ENCODE measurements around the gene MYORG. TPM values are rescaled to one million over a fixed set of nuclear protein-coding genes. Genes with fewer than 3 reads are reported as not detected.

The MYORG gene
- total and polyA plus RNA-seq, 9 of the 15 experiments (the other 6 are each of a cell fraction or from before 2014, with no cell fraction given) = 0.06 to 0.82 (median 0.18) TPM

DNA sequence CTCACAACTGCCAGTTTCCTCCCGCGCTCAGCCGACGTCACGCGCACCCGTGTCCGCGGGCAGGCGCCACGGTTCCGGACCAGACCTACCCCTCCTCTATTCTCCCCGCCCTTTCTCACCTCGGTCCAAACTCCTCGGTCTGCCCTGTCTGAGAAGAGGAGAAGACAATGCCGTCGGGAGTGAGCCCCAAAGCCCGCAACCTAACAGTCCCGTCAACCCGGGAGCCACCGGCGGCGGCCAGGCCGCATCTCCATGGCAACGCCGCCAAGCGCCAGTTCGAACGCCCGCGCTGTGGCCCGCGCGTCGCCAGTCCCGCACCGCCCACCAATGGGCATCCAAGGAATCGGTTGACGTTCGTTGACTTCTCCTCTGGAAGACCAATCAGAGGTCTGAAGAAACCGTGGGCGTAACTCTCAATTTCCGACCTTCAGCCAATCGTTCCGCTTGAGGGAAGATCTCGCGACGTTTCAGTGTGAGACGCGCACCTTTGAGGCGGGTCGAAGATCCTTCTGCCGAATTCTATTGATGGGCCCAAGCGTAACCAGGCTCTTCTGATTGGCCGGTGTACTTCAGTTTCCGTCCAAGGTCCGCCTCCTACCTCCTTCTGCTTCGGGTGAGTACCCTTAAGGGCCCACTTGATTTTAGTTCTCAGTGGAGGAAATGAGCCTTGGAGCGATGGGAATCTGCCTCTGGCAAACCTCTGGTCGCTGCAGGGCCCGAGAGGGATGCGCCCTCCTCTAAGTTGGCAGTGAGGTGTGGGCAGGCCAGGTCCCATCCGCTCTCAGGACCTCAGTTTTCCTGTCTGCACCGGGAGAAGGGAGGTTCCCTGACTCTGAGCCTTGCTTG lies 47.5 kb downstream of the MYORG start, which contains the start of the genes KIF24 and NUDT2 (continued):
- TF ChIP-seq, protein P1, sequence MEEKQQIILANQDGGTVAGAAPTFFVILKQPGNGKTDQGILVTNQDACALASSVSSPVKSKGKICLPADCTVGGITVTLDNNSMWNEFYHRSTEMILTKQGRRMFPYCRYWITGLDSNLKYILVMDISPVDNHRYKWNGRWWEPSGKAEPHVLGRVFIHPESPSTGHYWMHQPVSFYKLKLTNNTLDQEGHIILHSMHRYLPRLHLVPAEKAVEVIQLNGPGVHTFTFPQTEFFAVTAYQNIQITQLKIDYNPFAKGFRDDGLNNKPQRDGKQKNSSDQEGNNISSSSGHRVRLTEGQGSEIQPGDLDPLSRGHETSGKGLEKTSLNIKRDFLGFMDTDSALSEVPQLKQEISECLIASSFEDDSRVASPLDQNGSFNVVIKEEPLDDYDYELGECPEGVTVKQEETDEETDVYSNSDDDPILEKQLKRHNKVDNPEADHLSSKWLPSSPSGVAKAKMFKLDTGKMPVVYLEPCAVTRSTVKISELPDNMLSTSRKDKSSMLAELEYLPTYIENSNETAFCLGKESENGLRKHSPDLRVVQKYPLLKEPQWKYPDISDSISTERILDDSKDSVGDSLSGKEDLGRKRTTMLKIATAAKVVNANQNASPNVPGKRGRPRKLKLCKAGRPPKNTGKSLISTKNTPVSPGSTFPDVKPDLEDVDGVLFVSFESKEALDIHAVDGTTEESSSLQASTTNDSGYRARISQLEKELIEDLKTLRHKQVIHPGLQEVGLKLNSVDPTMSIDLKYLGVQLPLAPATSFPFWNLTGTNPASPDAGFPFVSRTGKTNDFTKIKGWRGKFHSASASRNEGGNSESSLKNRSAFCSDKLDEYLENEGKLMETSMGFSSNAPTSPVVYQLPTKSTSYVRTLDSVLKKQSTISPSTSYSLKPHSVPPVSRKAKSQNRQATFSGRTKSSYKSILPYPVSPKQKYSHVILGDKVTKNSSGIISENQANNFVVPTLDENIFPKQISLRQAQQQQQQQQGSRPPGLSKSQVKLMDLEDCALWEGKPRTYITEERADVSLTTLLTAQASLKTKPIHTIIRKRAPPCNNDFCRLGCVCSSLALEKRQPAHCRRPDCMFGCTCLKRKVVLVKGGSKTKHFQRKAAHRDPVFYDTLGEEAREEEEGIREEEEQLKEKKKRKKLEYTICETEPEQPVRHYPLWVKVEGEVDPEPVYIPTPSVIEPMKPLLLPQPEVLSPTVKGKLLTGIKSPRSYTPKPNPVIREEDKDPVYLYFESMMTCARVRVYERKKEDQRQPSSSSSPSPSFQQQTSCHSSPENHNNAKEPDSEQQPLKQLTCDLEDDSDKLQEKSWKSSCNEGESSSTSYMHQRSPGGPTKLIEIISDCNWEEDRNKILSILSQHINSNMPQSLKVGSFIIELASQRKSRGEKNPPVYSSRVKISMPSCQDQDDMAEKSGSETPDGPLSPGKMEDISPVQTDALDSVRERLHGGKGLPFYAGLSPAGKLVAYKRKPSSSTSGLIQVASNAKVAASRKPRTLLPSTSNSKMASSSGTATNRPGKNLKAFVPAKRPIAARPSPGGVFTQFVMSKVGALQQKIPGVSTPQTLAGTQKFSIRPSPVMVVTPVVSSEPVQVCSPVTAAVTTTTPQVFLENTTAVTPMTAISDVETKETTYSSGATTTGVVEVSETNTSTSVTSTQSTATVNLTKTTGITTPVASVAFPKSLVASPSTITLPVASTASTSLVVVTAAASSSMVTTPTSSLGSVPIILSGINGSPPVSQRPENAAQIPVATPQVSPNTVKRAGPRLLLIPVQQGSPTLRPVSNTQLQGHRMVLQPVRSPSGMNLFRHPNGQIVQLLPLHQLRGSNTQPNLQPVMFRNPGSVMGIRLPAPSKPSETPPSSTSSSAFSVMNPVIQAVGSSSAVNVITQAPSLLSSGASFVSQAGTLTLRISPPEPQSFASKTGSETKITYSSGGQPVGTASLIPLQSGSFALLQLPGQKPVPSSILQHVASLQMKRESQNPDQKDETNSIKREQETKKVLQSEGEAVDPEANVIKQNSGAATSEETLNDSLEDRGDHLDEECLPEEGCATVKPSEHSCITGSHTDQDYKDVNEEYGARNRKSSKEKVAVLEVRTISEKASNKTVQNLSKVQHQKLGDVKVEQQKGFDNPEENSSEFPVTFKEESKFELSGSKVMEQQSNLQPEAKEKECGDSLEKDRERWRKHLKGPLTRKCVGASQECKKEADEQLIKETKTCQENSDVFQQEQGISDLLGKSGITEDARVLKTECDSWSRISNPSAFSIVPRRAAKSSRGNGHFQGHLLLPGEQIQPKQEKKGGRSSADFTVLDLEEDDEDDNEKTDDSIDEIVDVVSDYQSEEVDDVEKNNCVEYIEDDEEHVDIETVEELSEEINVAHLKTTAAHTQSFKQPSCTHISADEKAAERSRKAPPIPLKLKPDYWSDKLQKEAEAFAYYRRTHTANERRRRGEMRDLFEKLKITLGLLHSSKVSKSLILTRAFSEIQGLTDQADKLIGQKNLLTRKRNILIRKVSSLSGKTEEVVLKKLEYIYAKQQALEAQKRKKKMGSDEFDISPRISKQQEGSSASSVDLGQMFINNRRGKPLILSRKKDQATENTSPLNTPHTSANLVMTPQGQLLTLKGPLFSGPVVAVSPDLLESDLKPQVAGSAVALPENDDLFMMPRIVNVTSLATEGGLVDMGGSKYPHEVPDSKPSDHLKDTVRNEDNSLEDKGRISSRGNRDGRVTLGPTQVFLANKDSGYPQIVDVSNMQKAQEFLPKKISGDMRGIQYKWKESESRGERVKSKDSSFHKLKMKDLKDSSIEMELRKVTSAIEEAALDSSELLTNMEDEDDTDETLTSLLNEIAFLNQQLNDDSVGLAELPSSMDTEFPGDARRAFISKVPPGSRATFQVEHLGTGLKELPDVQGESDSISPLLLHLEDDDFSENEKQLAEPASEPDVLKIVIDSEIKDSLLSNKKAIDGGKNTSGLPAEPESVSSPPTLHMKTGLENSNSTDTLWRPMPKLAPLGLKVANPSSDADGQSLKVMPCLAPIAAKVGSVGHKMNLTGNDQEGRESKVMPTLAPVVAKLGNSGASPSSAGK (IDR thresholded peaks at IDR 0.05) = peak; percentile 69; the same call in 1 of the 2 replicates
- TF ChIP-seq MTA1 (IDR thresholded peaks at IDR 0.05; ENCODE audit: borderline replicate concordance) (peak; percentile 43; the same call in 1 of the 2 replicates), TAF1 (IDR thresholded peaks at IDR 0.05; ENCODE audit: control insufficient read depth, extremely low read depth, insufficient read depth, low read length, severe bottlenecking) (peak; percentile 65), PHTF2 (CRISPR knock-in tag; IDR thresholded peaks at IDR 0.05) (no peak), EZH2 (IDR thresholded peaks at IDR 0.05; ENCODE audit: borderline replicate concordance, low read depth, low read length) (no peak)
- TF ChIP-seq, protein P2, sequence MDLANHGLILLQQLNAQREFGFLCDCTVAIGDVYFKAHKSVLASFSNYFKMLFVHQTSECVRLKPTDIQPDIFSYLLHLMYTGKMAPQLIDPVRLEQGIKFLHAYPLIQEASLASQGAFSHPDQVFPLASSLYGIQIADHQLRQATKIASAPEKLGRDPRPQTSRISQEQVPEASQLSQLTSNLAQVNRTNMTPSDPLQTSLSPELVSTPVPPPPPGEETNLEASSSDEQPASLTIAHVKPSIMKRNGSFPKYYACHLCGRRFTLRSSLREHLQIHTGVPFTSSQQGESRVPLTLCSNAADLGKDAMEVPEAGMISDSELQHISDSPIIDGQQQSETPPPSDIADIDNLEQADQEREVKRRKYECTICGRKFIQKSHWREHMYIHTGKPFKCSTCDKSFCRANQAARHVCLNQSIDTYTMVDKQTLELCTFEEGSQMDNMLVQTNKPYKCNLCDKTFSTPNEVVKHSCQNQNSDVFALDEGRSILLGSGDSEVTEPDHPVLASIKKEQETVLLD (IDR thresholded peaks at IDR 0.05) = peak; percentile 56; the same call in 1 of the 2 replicates

Measured in K562 (cell line).